GM19023 (cell line): Measurements from ENCODE around the gene GRB10.

Experiments
- ATAC-seq: cut with Tn5 transposase; IDR thresholded peaks from one replicate; pipeline ENCODE4 v1.9.1; 2021; ENCODE audit warnings: mild to moderate bottlenecking, moderate library complexity; ENCODE audit not compliant: unreplicated experiment

Gene GRB10

DNA sequence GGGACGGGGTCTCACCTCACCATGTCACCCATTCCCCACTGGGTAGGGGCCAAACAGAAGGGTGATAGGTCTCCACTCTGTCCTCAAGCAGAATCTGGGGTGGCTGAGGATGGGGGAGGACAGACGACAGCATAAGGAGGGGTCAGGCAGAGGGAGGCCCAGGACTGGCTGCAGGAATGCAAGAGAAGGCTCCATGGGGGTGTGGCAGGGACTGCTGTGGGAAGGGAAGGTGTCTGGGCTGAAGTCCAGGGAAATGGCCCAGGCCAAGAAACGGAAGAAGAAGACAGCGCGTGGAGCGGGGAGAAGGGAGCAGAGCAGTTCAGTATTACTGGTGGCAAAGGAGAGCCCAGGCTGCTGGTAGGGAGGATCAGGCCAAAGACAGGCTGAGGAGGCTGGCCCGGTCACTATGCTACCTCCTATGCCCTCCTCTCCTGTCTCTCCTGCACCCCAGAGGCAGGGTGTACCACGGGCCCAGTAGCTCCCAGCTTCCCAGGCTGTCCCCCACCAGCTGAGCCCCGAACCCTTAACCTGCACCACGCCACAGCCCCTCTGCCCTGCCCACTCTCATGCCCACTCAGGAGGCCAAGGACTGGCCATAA is 60.9 kb downstream of the GRB10 start:
- ATAC-seq, result no peak

DNA sequence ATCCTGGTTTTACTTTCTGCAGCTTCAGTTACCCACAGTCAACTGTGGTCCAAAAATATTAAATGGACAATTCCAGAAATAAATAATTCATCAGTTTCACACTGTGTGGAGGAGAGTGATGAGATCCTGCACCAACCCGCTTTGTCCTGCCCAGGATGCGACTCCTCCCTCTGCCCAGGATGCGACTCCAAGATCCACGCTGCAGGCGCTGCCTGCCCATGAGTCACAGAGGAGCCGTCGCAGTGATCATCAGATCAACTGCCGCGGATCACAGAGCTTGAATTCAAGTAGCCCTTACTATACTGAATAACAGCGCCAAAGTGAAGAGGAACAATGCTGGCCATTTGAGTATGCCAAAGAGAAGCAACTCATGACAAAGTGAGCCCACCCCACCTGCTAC is 61.5 kb downstream of the GRB10 start:
- ATAC-seq, result no peak

DNA sequence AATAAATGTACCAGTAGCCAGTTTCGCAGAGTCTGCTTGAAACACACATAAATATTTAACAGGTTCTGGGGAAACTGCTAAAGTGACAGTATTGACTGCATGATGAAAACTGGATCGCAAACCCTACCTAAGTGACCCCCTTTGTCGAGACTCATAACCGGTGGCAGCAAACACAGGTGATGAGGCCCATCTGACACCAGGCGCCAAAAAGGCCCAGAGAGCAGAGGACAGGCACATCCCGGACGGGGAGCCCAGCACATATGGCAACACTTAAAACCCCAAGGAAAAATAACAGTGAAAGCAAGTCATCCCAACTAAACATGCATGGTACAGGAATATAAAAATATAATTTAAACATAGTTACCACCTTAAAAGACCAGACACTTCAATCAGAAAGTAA is 62.4 kb downstream of the GRB10 start:
- ATAC-seq, result no peak

DNA sequence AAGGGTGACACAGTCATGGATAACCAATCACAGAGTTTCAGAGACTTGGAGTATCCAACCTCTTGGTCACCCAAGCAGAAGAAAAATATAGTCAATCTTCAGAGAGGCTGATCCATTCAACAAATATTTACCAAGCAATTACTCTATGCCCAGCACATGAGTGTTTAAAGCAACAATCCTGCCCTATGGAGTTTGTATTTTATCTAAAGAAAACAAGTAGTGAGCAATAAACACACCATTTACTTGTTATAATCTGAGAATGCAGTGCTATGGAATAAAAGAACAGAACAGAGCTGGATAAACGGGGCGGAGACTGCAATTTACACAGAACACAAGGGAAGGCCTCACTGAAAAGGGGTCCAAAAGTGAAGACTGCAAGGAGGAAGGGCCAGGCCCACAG is 63.8 kb downstream of the GRB10 start:
- no peak for ATAC-seq

DNA sequence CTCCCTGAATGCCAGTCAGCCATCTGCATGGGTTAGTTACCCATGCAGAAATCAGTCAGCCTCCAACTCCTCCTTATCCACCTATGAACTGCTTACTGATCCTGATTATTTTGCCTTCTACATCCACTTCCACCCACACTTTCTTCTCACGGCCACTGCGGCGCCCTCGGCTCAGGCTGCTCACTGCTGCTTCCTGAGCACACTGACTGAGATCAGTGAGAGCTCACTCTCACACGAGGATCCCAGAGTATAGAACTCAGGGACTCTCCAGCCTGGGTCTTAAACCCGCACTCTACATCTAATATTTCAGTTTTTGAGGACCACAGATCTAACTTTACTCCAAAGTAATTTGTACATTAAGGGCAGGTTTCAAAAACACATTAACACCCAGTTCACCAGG is 64.4 kb downstream of the GRB10 start:
- ATAC-seq, result no peak

DNA sequence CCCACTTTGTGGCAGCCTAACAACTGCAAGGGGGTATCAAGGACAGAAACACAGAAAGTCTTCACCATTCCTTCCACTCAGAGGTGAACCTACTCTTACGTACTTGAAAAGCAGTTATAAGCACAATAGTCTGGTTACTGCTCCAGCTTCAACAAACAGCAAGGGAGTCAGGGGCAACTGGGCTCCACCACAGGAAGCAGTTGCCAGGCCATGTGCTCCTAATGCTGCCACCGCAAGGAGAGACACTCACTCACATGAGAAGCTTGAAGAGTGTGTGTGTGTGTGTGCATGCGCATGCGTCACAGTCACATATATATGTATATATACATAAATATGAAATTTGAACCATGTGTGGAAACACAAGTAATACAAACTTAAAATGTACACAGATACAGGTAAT is 65.5 kb downstream of the GRB10 start:
- ATAC-seq, result no peak

DNA sequence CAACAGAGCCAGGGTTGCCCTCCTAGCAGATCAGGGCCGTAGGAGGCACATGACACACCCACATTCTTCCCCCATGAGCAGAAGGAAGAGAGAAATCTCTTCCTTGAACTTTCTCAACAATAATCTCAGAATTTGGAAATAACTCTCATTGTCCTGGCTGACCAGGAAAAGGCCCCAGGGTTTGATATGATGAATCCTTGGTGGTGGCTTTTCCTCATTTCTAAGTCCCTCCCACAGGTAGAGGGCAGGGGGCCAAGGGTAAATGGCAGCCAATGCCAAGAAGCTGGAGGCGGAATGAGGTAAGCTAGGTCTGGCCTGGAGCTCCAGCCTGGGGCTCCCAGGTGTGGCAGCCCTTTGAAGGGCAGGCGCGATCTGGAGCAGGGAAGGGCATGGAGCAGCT is 67.8 kb downstream of the GRB10 start:
- ATAC-seq, result no peak

DNA sequence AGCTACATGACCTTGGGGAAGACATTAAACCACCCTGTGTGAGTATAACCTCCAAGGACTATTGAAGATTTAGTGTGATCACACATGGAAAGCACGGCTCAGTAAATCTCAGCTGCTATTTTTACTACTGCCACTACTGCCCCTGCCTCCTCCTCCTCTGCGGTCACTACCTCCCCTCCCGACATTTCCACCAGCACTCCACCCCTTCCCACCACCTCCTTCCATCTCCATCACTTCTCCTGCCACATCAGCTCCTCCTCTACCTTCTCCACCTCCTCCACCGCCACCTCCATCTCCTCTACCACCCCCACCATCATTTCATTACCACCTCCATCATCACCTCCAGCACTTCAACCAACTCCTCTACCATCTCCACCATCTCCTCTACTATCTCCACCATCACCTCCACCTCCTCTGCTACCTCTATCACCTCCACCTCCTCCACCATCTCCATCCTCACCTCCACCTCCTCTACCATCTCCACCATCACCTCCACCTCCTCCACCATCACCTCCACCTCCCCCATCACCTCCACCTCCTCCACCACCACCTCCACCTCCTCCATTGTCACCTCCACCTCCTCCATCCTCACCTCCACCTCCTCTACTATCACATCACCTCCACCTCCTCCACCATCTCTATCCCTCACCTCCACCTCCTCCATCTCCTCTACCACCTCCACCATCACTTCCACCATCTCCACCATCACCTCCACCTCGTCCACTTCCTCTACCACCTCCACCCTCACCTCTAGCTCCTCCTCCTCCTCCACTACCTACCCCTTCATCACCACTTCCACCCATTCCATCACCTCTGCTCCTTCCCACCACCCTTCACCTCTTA is 69.4 kb downstream of the GRB10 start:
- no peak for ATAC-seq

DNA sequence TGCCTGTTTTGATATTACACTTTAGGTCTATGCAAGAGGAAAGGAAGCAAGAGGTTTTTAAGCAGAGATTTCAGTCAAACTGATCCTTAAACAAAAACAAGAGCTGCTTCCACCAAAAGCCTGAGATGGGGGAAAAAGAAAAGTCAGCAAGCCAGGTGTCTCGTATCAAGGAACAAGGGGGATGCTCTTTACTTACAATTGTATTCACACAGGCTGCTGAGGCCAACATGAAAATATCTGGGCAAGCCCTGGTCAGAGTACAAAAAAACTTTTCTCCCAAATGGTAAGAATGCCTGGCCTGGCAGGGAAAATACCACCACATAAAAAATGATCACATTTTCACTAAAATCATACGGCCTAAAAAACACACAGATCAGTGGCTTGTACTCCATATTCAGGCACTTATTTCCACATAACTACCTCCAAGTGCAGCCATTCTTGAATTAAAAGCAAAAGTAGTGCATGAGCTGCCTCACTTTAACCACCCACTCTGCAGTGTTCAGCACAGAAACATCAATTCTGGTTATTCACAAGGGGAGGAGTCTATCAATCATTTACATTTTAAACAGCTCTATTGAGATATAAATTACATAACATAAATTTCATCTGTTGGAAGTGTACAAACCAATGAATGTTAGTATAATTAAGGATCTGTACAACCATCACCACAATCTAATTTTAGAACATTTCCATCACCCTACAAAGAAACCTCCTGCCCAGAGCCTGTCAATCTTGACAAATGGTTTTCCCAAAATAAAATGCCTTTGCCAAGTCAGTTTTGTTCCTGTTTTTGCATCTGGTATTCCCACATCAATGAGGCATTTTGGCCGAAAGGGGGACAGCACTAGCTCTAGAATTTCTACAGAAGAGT is 70.2 kb downstream of the GRB10 start:
- ATAC-seq, result no peak

DNA sequence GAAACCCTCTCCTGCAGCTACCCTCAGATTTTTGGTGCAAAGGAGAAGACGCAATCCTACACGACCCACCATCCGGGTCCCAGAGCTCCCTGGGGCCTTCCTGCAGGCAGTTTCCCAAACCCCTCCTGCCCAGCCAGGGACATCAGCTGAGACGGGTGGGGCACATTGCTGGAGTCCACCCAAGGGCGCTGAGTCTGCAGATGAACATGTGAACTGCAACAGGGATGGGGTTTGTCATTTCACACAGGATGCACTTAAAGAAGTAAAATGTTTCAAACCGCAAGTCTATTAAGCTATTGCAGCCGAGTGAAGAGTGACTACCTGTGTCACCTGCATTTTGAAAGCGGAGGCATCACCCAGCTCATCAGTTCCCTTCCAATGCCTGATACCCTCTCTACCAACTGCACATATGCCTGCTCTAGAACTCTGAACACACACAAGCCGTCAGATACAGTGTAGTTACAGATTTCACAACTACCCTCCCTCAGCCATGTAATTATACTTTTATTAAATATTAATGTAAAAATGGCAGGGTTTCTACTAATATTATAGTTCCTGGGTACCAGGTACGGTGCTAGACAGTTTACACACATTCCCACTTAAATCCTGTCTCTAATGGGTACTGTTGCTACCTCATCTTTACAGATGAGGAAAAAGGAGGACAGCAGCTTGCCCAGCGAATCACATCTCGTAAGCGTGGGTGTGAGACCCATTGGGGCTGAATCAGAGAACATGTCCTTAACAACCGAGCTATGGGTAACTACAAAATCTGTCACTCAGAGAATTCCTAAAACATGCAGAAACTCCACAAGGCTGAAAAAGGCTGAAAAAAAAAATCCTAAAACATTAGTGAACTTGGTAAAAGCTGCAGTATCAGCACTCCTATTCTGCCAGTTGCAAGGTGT is 71.2 kb downstream of the GRB10 start:
- ATAC-seq, result no peak

DNA sequence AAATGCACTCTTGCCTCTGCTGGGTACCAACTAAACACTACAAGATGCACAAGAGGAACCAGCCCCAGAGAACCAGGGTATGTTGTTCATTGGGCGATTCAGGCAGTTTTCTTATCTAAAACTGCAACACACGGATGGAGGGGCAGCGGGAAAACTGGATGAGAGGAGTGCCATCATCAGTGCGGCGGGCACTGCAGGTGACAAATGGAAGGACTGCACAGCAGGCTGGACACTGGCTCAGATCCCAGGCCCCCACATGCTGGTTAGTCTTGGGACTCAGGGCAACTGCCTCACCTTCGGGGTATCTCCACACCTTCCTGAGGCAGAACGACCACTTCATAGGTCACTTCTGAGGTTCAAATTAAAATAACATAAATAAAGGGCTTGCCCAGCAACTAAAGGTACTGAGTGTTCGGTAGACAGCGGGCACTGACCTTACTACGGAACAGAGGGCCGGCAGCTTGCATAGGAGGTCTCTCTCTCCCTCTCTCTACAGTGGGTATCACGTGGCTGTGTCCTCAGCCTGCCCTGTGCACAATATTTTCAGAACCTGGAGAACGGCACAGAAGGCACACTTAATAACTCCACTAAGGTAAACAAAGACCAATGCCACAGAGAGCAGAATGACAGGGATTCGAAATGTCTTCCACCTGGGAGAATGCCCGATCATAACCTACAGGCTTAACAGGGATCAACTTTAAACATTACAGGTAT is 72.1 kb downstream of the GRB10 start:
- no peak for ATAC-seq

DNA sequence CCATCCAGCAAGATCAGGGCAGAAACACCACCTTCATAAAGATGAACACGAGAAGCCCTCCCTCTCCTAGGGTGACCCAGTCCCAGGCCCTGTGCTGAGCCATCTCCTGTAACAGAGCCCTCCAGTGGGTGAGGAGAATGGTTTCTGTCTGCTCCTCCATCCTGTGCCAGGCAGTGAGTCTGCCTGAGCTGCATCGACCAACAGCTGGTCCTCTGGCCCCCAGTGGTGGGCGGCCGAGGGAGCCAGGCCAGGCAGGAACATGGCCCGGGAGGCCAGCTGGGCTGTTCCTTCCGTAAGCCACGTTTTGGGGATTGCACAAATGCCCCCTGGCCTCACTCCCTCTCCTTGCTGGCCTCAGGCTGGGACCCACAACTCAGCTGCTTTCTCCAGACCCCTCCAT is 73.5 kb downstream of the GRB10 start:
- no peak for ATAC-seq

DNA sequence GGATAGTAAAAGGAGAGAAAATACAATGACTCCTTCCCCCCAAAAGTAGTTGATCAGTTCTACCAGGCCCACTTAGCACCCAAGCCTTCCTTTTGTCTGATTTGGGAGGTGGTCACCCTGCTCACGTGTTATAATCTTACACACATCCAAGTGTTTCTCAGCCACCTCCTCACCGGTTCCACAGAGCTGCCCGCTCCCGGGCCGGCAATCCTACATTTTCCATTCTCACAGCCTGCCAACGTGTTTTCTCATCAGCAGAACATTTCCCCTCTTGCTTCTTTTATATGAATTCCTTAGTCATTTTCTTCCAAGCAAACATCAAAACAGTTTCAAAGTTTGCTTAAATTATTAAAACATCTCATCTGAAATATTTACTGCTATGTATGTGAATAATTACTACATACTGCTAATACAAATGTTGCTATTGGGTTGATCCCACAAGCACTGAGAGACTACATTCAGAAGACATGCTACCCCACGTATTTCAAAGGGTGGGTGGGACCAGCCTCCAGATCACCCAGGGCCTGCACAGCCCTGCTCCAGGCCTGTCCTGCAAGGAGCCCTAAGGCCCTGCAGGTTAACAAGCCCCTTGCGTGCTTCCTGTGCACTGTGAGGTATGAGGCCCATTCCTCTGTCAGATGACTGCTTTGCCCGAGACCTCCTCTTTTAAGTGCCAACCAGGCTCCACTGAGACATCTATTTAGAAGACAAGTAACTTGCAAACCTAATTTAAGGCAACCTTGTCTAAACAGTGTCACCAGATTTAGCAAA is 75.3 kb downstream of the GRB10 start:
- ATAC-seq, result no peak

DNA sequence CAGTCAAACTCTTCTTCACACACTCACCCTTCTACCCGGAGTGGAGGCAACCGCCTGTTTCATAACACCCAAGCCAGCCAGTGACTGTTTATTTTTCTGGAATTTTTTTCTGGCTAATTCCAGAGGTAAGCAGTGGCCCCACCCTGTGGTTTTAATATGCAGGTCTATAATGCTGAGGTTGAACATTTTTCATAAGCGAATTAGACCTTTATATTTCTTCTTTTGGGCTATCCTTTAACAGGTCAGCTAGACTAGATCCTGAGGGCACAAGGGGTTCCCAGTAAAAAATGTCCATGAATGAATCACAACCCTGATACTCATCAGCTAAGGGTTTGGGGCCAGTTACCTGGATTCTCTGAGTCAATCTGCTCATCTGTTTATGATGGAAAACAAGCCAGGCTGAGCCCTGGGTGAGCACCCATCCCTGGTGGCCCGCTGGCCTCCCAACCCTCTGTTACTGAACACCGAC is 76.2 kb downstream of the GRB10 start:
- no peak for ATAC-seq

DNA sequence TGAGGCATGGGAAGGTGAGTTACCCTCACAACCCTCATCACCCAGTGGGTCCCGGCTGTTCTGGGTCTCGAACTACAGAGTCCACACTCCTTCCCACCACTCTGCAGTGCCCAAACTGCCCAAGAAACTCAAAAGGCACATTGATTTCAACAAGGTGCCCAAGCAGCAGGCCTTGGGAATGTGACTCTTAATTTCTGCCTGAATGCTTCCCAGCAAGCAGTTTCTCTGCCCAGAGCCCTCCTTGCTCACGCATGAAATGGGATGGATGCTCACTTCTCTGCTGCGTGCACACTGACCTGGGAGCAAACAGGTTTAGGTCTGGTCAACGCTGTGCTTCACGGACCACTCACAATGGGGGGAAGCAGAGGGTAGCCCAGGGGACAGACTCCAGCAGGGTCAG is 77.9 kb downstream of the GRB10 start:
- ATAC-seq, result no peak

DNA sequence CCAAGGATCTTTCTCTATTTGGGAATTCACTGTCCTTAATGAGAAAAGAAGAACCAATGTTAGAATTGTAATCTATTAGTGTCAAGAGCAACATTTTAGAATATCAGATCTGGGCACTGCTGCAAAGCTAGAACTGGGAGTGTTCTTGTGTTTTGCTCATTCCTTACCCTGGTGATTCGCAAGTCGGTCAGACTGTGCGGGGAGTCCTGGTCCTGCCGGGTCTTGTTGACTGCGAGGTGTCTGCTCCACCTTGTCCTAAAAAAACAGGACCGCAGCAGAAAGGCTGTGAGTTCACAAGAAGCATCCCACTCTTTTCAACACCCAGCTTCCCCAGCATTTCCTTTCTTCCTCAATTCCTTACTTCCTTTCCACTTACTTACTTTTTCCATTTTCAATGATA is 79.0 kb downstream of the GRB10 start:
- no peak for ATAC-seq

DNA sequence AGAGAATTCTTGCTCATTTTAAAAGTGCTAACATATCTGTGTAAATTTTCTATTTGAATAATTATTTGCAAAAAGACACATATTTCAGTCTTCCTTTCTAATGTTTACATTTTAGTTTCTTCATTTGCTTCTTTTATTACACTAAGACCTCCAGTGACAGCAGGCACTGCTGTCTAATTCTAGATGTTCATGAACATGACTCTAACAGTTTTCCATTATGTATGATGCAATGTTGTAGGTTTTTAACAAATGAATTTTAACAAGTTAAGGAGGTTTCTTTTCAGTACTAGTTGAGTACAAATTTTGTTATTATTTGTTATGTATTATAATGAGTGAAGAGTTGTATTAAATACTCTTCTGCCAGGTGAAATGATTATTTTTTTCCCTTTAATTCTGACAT is 83.6 kb downstream of the GRB10 start:
- ATAC-seq, result no peak

DNA sequence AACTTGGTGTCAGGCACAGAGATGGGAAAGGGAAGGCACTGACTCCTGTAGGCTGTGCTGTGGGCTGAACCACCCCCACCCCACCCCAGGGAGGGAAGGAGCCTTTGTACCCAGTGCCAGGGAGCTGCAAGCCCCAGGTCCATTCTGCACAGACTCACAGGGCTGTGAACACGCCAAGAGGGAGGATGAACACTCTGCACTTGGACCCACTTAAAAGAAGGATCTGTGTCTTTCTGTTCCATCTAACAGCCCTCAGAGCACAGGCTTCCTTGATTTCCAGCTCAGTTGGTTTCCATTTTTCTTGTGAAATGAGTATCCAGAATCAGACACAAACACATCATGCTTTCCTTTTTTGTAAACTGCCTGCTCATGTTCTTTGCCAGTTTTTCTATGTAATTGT is 84.9 kb downstream of the GRB10 start:
- no peak for ATAC-seq
